ENCODE data around the gene SUSD4. TPM values are rescaled to one million over a fixed set of nuclear protein-coding genes. Genes with fewer than 3 reads are reported as not detected.

SUSD4 gene
- total RNA-seq, 1 experiment from 2014 or later: 3.5 TPM

DNA sequence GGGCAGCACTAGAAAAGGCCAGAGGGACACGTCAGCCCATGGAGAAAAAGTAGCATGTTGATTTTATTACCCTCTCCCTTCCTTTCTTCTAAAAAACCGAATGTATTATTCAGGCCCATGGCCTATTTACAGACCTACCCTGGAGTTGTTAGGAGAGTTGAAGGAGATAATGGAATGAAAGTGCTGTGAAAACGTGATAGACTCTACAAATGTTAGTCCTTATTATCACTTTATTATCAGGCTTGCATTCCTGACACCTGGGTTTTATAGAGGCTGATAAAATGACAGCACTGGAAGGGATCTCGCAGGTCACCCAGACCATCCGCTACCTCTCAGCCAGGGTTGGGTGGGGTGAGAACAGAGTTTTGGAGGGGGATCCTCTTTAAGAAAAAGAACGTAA, 160.3 kb downstream of the SUSD4 start:
- no peak overlapping the region for H4K91ac ChIP-seq (ENCODE audit: insufficient read length, low read depth, low read length)
- H3K79me1 ChIP-seq (ENCODE audit: insufficient read depth, low read depth, low read length, poor library complexity, severe bottlenecking): no peaks in the 10 kb centered on the region
- no peaks in the 10 kb centered on the region for H3K4me1 ChIP-seq (ENCODE audit: insufficient read depth, low read length)
- no peak overlapping the region for H3K18ac ChIP-seq (ENCODE audit: insufficient read length, low read depth, low read length)
- H3K9me3 Mint-ChIP-seq: no peaks in the 10 kb centered on the region
- TF ChIP-seq CTCF (conservative IDR thresholded peaks at IDR 0.05): no peak
- no peaks in the 10 kb centered on the region for H3K23me2 ChIP-seq (ENCODE audit: insufficient read length, low read depth, low read length, poor library complexity, severe bottlenecking)
- no peak overlapping the region for H2BK5ac ChIP-seq (ENCODE audit: insufficient read length, low read length)
- H3K9ac ChIP-seq (ENCODE audit: extremely low read depth, insufficient read length, low read length): no peak overlapping the region
- no CpG with 5 or more reads among the region's 6 CpGs for WGBS (ENCODE audit: extremely low coverage, insufficient read length, low lambda C conversion rate)
- no peak overlapping the region for H3K23ac ChIP-seq (ENCODE audit: insufficient read length, low read depth, low read length)
- H2BK20ac ChIP-seq (ENCODE audit: low read depth, low read length, poor library complexity, severe bottlenecking): no peak overlapping the region
- no peak overlapping the region for H3K4me2 ChIP-seq (ENCODE audit: insufficient read depth, insufficient read length, low read length)
- no peak overlapping the region for H3K56ac ChIP-seq (ENCODE audit: insufficient read length, low read depth, low read length)
- H3K36me3 Mint-ChIP-seq (ENCODE audit: insufficient read depth in 1 of 3, low read depth in 3 of 3): no peaks in the 10 kb centered on the region
- H2BK120ac ChIP-seq (ENCODE audit: low read depth, low read length, poor library complexity, severe bottlenecking): no peak overlapping the region
- no peak overlapping the region for H2AFZ ChIP-seq (ENCODE audit: low read length)
- H3T11ph ChIP-seq (ENCODE audit: low read length): no peak overlapping the region
- DNase-seq: no peak
- no peak overlapping the region for H3K27ac ChIP-seq (ENCODE audit: insufficient read length, low read depth, low read length)
- H3K79me2 ChIP-seq (ENCODE audit: insufficient read depth, low read length): no peaks in the 10 kb centered on the region
- H3K4me3 Mint-ChIP-seq: no peak overlapping the region
- H2AK5ac ChIP-seq (ENCODE audit: insufficient read length, low read length): no peak overlapping the region
- no peak overlapping the region; a peak in 1 of 7 replicates for H3K27ac Mint-ChIP-seq
- no peak overlapping the region for H2BK15ac ChIP-seq (ENCODE audit: low read depth, low read length)
- no peak overlapping the region for H3K4ac ChIP-seq (ENCODE audit: low read depth, low read length)
- peaks cover 3% of the 10 kb centered on the region for H3K27me3 Mint-ChIP-seq (ENCODE audit: low read depth)
- no peak overlapping the region for H3K14ac ChIP-seq (ENCODE audit: insufficient read depth, low read length)
- H3K4me1 Mint-ChIP-seq: peaks cover 2 to 7% of the 10 kb centered on the region in 2 experiments
- no peaks in the 10 kb centered on the region for H4K20me1 ChIP-seq (ENCODE audit: control insufficient read depth, insufficient read depth, insufficient read length)
- H2BK12ac ChIP-seq (ENCODE audit: insufficient read length, low read depth, low read length): no peak overlapping the region
- H4K8ac ChIP-seq (replicated peaks; ENCODE audit: insufficient read length, low read depth, low read length): no peak overlapping the region
- no peaks in the 10 kb centered on the region for H3K9me3 ChIP-seq (ENCODE audit: control insufficient read depth, low read depth, low read length)
- no peaks in the 10 kb centered on the region for H3K27me3 ChIP-seq (ENCODE audit: insufficient read depth, low read length)
- no peak overlapping the region for H4K5ac ChIP-seq (ENCODE audit: insufficient read length, low read depth, low read length)
